HAP-1 (cell line): ENCODE data around the gene MYO7A.

Source experiments
- DNase-seq, 2 experiments: peaks; one replicate each; pipeline ENCODE4 v3.0.0-alpha.2; 2016 to 2020; ENCODE audit warnings: low spot score in 2 of 2
- H3K27me3 ChIP-seq: fragments of 250-450 bp; sonication (Bioruptor Pico); 2 replicates; pipeline ENCODE4 v1.5.1; 2020; ENCODE audit warnings: low read depth, mild to moderate bottlenecking, moderate library complexity
- H3K36me3 ChIP-seq: fragments of 250-450 bp; sonication (Bioruptor Pico); replicated peaks from 2 replicates; pipeline ENCODE4 v1.5.1; 2020; ENCODE audit warnings: mild to moderate bottlenecking
- H3K4me1 ChIP-seq: fragments of 250-450 bp; sonication (Bioruptor Pico); 2 replicates; pipeline ENCODE4 v1.5.1; 2020; ENCODE audit warnings: mild to moderate bottlenecking
- H3K4me3 ChIP-seq: fragments of 250-450 bp; sonication (Bioruptor Pico); 2 replicates; pipeline ENCODE4 v1.5.1; 2020; ENCODE audit warnings: mild to moderate bottlenecking, moderate library complexity
- H3K9me3 ChIP-seq: fragments of 250-450 bp; sonication (Bioruptor Pico); 2 replicates; pipeline ENCODE4 v1.5.1; 2020; ENCODE audit warnings: mild to moderate bottlenecking, moderate library complexity
- in situ Hi-C: fragments of 300-500 bp; cut with MboI; formaldehyde crosslinking; loops from 3 replicates; pipeline ENCODE4 v1.14.3; 2020; ENCODE audit warnings: low sequenced_read_pairs, inconsistent platforms, mixed read lengths

MYO7A gene

DNA sequence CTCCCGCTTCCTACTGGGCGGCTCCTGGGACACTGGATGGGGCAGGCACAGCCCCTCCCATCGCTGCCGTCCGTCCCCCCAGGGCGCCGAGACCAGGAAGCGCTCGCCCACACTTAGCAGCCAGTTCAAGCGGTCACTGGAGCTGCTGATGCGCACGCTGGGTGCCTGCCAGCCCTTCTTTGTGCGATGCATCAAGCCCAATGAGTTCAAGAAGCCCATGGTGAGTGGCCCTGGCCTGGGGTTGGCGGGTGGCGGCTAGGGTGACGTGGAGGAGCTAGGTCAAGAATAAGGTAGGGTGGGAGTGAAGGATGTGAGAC is 44.6 kb downstream of the MYO7A start:
- Histone ChIP-seq H3K36me3 (no peaks in the 10 kb centered on the region), H3K4me1 (peaks cover 3% of the 10 kb centered on the region; the same call in 1 of the 2 replicates), H3K9me3 (no peaks in the 10 kb centered on the region), H3K27me3 (no peaks in the 10 kb centered on the region), H3K4me3 (no peak overlapping the region)
- in situ Hi-C loops = no loop called here
- no peak for DNase-seq

DNA sequence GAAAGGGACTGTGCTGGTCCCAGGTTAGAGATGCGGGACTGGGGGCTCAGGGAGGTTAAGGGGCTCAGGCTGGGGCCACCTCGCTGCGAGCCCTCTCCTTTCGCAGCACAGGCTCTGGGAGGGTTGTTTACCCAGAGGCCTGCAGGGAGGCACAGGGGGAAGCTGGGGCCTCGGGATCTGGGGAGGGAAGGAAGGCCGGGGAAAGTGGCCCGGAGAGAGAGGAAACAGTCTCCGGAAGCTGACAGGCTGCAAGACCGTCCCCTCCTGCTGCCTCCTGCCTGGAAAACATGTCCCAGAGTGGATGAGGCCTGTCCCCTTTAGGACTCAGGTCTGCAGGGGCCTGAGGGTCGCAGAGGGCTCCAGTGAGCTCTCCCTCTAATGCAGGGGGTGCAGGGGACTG is 45.4 kb downstream of the MYO7A start:
- Histone ChIP-seq H3K9me3 (no peaks in the 10 kb centered on the region), H3K36me3 (no peaks in the 10 kb centered on the region), H3K4me3 (no peak overlapping the region), H3K4me1 (peaks cover 3% of the 10 kb centered on the region; the same call in 1 of the 2 replicates), H3K27me3 (no peaks in the 10 kb centered on the region)
- no peak for DNase-seq
- in situ Hi-C loops = no loop called here

DNA sequence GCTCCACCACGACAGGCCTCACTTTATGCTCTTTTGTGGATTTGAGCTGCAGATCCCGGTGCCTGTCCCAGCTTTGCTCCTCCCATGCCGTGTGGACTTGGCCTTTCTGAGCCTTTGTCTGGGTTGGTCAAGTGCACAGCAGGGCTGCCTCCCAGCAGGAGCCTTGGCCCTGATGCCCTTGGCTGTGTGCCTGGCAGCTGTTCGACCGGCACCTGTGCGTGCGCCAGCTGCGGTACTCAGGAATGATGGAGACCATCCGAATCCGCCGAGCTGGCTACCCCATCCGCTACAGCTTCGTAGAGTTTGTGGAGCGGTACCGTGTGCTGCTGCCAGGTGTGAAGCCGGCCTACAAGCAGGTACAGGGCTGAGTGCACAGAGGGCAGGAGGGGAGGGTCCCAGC is 46.5 kb downstream of the MYO7A start:
- Histone ChIP-seq H3K36me3 (no peaks in the 10 kb centered on the region), H3K27me3 (no peaks in the 10 kb centered on the region), H3K4me1 (peaks cover 3% of the 10 kb centered on the region; the same call in 1 of the 2 replicates), H3K4me3 (no peak overlapping the region), H3K9me3 (no peaks in the 10 kb centered on the region)
- DNase-seq = no peak
- in situ Hi-C loops = no loop called here

DNA sequence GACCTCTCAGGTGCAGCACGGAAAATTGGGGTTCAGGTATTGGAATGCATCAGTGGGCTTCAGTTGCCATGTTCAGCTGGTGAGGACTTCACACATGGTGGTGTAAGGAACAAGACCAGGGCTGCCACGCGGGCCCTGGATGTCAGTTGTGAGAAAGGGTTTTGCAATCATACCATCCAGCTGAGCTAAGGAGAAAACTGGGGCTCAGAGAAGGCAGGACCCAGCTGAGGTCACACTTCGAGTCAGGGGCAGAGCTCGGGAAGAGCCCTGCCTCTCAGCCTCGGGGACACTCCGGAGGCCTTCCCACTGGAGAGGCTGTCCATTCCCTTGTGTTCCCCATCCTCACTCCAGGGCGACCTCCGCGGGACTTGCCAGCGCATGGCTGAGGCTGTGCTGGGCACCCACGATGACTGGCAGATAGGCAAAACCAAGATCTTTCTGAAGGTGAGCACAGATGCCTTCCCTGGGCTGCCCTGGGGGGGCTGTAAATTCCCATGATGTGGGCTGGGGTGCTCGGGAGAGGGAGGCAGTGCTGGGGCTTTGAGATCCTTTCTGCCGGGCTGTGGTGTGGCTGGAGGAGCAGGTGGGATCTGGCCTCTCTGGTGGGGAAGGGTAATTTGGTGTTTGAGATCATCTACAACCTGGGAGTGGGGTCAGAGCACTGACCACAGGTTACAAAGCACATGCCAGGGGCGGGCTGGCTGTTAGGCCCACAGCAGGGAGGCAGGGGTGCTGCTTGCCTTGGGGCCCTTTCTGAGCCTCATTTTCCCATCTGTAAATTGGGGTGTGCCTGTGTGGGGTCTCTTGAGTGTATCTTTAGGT is 47.2 kb downstream of the MYO7A start:
- H3K4me1 ChIP-seq = peaks cover 3% of the 10 kb centered on the region; the same call in 1 of the 2 replicates
- in situ Hi-C loops = no loop called here
- H3K4me3 ChIP-seq = no peak overlapping the region
- no peaks in the 10 kb centered on the region for H3K36me3 ChIP-seq
- no peak for DNase-seq
- H3K27me3 ChIP-seq = no peaks in the 10 kb centered on the region
- no peaks in the 10 kb centered on the region for H3K9me3 ChIP-seq

DNA sequence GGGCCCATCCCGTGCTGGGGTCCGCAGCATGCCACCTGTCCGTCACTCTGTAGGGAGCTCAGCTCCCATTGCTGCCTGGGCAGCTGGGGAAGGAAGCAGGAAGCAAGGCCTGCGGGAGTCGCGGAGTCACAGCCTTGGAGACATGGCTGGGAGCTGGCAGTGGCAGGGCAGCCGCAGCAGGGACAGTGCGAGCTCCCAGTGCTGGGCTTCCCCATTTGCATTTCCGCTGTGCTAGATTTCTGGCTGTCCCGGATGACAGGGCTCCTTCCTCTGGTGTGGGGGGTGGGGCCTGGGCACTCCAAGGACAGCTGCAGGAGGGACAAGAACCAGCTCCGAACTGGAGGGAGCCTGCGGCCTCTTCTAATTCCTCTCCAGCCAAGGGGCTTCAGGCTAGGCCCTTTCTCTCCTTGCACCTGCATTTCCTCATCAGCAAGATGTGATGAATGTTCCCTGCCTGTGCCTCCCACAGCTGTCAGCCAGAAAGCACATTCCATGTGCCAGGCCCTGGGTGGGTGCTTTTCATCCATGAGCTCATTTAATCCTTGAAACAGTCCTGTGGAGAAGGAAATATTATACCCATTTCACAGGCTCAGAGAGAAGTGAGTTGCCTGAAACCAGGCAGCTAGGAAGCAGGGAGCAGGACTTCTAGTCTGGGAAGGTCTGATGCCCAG is 48.0 kb downstream of the MYO7A start:
- no peaks in the 10 kb centered on the region for H3K27me3 ChIP-seq
- H3K4me1 ChIP-seq = peaks cover 3% of the 10 kb centered on the region; the same call in 1 of the 2 replicates
- in situ Hi-C loops = no loop called here
- H3K4me3 ChIP-seq = no peak overlapping the region
- H3K36me3 ChIP-seq = no peaks in the 10 kb centered on the region
- no peaks in the 10 kb centered on the region for H3K9me3 ChIP-seq
- no peak for DNase-seq

DNA sequence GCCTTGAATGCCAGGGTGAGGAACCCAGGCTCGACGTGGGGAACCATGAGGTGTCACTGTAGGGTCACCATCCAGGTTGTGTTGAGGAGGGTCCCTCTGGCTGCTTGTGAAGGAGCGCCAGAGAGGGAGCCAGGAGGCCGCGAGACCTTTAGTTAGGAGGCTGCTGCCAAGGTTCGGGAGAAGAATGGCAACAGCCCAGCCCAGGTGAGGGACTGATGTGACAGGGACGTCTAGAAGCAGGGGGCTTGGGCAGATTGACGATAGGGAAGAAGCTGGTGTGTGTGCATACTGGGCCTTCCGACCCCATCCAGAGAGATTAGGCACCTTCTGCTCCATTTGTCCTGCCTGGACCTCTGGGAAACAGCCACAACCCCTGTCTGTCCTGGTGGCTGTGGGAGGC is 49.0 kb downstream of the MYO7A start:
- H3K36me3 ChIP-seq = no peaks in the 10 kb centered on the region
- DNase-seq = no peak
- peaks cover 3% of the 10 kb centered on the region; the same call in 1 of the 2 replicates for H3K4me1 ChIP-seq
- in situ Hi-C loops = no loop called here
- H3K4me3 ChIP-seq = no peak overlapping the region
- no peaks in the 10 kb centered on the region for H3K27me3 ChIP-seq
- H3K9me3 ChIP-seq = no peaks in the 10 kb centered on the region

DNA sequence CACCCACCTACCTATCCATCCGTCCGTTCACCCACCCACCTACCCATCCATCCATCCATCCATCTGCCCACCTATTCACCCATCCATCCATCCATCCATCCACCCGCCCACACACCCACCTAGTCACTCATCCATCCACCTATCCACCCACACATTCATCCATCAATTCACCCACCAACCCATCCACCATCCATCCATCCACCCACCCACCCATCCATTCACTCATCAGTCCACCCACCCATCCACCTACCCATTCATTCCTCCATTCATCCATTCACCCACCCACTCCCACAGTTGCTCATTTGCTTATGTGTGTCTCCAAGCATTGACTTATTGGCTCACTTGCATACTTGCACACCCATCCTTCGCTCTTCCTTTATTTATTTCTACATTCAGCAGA is 50.1 kb downstream of the MYO7A start:
- Histone ChIP-seq H3K36me3 (no peaks in the 10 kb centered on the region), H3K4me1 (no peaks in the 10 kb centered on the region), H3K9me3 (no peaks in the 10 kb centered on the region), H3K27me3 (no peaks in the 10 kb centered on the region), H3K4me3 (no peak overlapping the region)
- DNase-seq = no peak
- in situ Hi-C loops = no loop called here

DNA sequence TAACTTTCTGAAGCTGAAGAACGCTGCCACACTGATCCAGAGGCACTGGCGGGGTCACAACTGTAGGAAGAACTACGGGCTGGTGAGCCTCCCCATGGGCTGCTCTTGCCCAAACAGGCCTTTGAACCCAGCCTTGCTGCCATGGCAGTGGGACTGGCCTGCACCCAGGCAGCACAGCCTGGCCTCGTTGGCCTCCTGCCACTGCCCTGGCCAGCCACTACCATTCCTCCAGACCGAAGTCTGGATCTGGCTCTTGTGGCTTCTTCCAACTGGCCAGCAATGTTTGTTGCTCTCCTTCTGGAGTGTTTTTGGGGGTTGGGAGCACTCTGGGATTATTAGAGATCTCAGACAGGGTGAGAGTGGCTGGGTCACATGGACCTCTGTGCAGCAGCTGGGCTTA is 51.0 kb downstream of the MYO7A start:
- Histone ChIP-seq H3K9me3 (no peaks in the 10 kb centered on the region), H3K4me1 (no peaks in the 10 kb centered on the region), H3K36me3 (no peaks in the 10 kb centered on the region), H3K27me3 (no peaks in the 10 kb centered on the region), H3K4me3 (no peak overlapping the region)
- no peak for DNase-seq
- in situ Hi-C loops = no loop called here

DNA sequence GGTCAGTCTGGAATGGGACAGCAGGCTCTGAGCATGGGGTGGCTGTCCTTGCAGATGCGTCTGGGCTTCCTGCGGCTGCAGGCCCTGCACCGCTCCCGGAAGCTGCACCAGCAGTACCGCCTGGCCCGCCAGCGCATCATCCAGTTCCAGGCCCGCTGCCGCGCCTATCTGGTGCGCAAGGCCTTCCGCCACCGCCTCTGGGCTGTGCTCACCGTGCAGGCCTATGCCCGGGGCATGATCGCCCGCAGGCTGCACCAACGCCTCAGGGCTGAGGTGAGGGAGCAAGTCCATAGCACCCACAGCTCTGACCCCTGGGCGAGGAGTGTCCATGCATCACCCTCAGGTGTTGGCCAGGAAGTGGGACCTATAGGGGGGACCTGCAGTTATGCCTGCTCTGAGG is 51.6 kb downstream of the MYO7A start:
- Histone ChIP-seq H3K4me1 (no peaks in the 10 kb centered on the region), H3K4me3 (no peak overlapping the region), H3K9me3 (no peaks in the 10 kb centered on the region), H3K36me3 (no peaks in the 10 kb centered on the region), H3K27me3 (no peaks in the 10 kb centered on the region)
- in situ Hi-C loops = loop anchor here (10.0 kb wide), 1 partner anchor 45 kb away; no protein-coding TSS in a partner anchor
- DNase-seq = no peak

DNA sequence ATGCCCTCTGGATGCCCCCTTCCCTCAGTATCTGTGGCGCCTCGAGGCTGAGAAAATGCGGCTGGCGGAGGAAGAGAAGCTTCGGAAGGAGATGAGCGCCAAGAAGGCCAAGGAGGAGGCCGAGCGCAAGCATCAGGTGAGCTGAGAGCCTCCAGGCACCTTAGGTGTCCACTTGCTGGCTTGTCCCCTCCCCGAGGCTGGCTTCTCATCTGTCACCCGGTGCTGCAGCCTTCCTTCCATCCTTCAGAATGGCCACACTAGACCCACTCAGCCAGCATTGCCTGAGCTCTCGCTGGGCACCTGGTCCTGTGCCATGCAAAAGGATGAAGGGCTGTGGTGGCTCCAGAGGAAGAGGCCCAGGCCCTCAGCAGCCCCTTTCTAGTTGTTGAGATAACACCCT is 52.3 kb downstream of the MYO7A start:
- no peaks in the 10 kb centered on the region for H3K9me3 ChIP-seq
- no peaks in the 10 kb centered on the region for H3K4me1 ChIP-seq
- H3K27me3 ChIP-seq = no peaks in the 10 kb centered on the region
- H3K4me3 ChIP-seq = no peak overlapping the region
- in situ Hi-C loops = loop anchor here (10.0 kb wide), 1 partner anchor 46 kb away; no protein-coding TSS in a partner anchor
- H3K36me3 ChIP-seq = no peaks in the 10 kb centered on the region
- no peak for DNase-seq

DNA sequence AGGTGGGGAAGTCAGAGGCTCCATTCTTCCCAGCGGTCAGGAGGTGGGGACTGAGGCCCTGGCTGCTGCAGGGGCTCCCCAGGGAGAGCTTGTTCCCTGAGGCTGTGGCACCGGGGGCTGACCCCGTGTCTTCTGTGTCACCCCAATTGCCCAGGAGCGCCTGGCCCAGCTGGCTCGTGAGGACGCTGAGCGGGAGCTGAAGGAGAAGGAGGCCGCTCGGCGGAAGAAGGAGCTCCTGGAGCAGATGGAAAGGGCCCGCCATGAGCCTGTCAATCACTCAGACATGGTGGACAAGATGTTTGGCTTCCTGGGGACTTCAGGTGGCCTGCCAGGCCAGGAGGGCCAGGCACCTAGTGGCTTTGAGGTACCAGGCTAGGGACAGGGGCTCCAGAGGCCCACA is 53.2 kb downstream of the MYO7A start:
- no peak for DNase-seq
- in situ Hi-C loops = loop anchor here (10.0 kb wide), 1 partner anchor 46 kb away; no protein-coding TSS in a partner anchor
- no peaks in the 10 kb centered on the region for H3K9me3 ChIP-seq
- H3K27me3 ChIP-seq = peaks cover under 1% of the 10 kb centered on the region; the same call in 1 of the 2 replicates
- no peak overlapping the region for H3K4me3 ChIP-seq
- no peaks in the 10 kb centered on the region for H3K36me3 ChIP-seq
- no peaks in the 10 kb centered on the region for H3K4me1 ChIP-seq

DNA sequence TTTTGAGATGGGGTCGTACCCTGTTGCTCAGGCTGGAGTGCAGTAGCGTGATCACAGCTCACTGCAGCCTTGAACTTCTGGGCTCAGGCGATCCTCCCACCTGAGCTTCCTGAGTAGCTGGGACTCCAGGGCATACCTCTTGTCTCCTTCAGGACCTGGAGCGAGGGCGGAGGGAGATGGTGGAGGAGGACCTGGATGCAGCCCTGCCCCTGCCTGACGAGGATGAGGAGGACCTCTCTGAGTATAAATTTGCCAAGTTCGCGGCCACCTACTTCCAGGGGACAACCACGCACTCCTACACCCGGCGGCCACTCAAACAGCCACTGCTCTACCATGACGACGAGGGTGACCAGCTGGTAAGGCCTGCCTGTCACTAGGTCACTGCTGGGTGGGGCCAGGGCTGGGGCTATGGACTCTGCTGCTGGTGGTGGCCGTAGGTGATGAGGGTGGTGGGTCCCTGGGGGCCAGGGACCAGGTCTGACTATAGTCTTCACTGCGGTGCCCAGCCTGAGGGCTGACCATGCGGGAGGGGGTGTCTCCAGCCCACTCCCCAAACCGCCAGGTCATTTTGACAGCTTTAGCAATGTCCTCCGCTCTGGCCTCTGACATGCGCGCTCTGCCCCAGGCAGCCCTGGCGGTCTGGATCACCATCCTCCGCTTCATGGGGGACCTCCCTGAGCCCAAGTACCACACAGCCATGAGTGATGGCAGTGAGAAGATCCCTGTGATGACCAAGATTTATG is 53.9 kb downstream of the MYO7A start:
- H3K36me3 ChIP-seq = no peaks in the 10 kb centered on the region
- H3K9me3 ChIP-seq = no peaks in the 10 kb centered on the region
- H3K4me3 ChIP-seq = no peak overlapping the region
- peaks cover 2% of the 10 kb centered on the region; the same call in 1 of the 2 replicates for H3K27me3 ChIP-seq
- in situ Hi-C loops = loop anchor here (10.0 kb wide), 1 partner anchor 47 kb away; no protein-coding TSS in a partner anchor
- H3K4me1 ChIP-seq = no peaks in the 10 kb centered on the region
- no peak for DNase-seq

DNA sequence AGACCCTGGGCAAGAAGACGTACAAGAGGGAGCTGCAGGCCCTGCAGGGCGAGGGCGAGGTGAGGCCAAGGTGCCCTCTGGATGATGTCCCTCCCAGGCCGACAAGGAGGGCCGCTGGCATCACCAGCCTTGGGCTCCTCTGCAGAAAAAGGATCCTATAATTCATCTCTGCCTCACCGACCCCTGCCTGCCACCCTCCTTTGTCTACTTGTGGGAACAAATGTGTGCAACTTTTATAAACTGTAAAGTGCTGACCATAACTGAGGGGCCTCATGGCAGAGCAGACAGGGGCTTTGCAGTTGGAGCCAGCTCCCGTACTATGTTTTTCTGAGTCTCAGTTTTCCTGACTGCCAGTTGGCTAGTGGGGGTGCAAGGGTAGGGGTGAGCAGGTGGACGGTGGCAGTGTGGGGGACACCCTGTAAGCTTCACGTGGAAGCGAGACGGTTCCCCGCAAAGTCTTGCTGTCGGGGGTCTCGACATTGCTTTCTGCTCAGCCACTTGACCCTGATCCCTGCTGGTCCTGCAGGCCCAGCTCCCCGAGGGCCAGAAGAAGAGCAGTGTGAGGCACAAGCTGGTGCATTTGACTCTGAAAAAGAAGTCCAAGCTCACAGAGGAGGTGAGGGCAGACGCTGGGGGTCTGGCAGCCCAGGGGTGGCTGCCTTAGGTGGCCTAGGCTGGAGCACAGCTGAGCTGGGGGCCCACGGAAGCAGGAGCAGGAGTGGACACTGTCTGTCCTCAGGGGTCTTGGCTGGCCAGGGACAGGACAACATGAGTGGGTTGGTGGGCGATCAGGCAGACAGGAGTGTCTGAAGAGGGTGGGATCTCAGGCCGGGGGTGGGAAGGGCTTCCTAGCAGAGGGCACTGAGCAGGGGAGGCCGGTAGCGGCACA is 54.7 kb downstream of the MYO7A start:
- no peak overlapping the region for H3K4me3 ChIP-seq
- DNase-seq = no peak
- in situ Hi-C loops = loop anchor here (10.0 kb wide), 1 partner anchor 48 kb away; no protein-coding TSS in a partner anchor
- H3K36me3 ChIP-seq = no peaks in the 10 kb centered on the region
- H3K9me3 ChIP-seq = no peaks in the 10 kb centered on the region
- H3K4me1 ChIP-seq = no peaks in the 10 kb centered on the region
- H3K27me3 ChIP-seq = peaks cover 2% of the 10 kb centered on the region; the same call in 1 of the 2 replicates
